ENCODE data around the gene NFKBIZ. TPM values are rescaled to one million over a fixed set of nuclear protein-coding genes. Genes with fewer than 3 reads are reported as not detected.

The NFKBIZ gene
- total RNA-seq, 1 experiment from 2014 or later: 15.1 TPM

- TF ChIP-seq CTCF (IDR thresholded peaks at IDR 0.05) (no peak), ZSCAN18 (CRISPR knock-in tag; IDR thresholded peaks at IDR 0.05) (no peak), OVOL2 (CRISPR knock-in tag; IDR thresholded peaks at IDR 0.05; ENCODE audit: borderline replicate concordance) (no peak), IRF2 (CRISPR knock-in tag; IDR thresholded peaks at IDR 0.05; ENCODE audit: borderline replicate concordance, low read depth) (no peak), ZNF138 (CRISPR knock-in tag; conservative IDR thresholded peaks at IDR 0.05) (no peak), CREM (CRISPR knock-in tag; IDR thresholded peaks at IDR 0.05) (no peak), NFYB (CRISPR knock-in tag; conservative IDR thresholded peaks at IDR 0.05; ENCODE audit: low read depth) (no peak), ATF6 (CRISPR knock-in tag; IDR thresholded peaks at IDR 0.05) (no peak), ATF1 (CRISPR knock-in tag; IDR thresholded peaks at IDR 0.05) (no peak), ELF4 (CRISPR knock-in tag; IDR thresholded peaks at IDR 0.05; ENCODE audit: low read depth) (no peak), PREB (CRISPR knock-in tag; IDR thresholded peaks at IDR 0.05; ENCODE audit: borderline replicate concordance) (no peak), E2F5 (CRISPR knock-in tag; IDR thresholded peaks at IDR 0.05) (no peak)
- TF ChIP-seq, protein P1, sequence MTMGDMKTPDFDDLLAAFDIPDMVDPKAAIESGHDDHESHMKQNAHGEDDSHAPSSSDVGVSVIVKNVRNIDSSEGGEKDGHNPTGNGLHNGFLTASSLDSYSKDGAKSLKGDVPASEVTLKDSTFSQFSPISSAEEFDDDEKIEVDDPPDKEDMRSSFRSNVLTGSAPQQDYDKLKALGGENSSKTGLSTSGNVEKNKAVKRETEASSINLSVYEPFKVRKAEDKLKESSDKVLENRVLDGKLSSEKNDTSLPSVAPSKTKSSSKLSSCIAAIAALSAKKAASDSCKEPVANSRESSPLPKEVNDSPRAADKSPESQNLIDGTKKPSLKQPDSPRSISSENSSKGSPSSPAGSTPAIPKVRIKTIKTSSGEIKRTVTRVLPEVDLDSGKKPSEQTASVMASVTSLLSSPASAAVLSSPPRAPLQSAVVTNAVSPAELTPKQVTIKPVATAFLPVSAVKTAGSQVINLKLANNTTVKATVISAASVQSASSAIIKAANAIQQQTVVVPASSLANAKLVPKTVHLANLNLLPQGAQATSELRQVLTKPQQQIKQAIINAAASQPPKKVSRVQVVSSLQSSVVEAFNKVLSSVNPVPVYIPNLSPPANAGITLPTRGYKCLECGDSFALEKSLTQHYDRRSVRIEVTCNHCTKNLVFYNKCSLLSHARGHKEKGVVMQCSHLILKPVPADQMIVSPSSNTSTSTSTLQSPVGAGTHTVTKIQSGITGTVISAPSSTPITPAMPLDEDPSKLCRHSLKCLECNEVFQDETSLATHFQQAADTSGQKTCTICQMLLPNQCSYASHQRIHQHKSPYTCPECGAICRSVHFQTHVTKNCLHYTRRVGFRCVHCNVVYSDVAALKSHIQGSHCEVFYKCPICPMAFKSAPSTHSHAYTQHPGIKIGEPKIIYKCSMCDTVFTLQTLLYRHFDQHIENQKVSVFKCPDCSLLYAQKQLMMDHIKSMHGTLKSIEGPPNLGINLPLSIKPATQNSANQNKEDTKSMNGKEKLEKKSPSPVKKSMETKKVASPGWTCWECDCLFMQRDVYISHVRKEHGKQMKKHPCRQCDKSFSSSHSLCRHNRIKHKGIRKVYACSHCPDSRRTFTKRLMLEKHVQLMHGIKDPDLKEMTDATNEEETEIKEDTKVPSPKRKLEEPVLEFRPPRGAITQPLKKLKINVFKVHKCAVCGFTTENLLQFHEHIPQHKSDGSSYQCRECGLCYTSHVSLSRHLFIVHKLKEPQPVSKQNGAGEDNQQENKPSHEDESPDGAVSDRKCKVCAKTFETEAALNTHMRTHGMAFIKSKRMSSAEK (CRISPR knock-in tag; IDR thresholded peaks at IDR 0.05; ENCODE audit: borderline replicate concordance): no peak
- TF ChIP-seq, protein P2, sequence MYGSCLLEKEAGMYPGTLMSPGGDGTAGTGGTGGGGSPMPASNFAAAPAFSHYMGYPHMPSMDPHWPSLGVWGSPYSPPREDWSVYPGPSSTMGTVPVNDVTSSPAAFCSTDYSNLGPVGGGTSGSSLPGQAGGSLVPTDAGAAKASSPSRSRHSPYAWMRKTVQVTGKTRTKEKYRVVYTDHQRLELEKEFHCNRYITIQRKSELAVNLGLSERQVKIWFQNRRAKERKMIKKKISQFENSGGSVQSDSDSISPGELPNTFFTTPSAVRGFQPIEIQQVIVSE (CRISPR knock-in tag; IDR thresholded peaks at IDR 0.05; ENCODE audit: borderline replicate concordance): no peak
- TF ChIP-seq, protein P3, sequence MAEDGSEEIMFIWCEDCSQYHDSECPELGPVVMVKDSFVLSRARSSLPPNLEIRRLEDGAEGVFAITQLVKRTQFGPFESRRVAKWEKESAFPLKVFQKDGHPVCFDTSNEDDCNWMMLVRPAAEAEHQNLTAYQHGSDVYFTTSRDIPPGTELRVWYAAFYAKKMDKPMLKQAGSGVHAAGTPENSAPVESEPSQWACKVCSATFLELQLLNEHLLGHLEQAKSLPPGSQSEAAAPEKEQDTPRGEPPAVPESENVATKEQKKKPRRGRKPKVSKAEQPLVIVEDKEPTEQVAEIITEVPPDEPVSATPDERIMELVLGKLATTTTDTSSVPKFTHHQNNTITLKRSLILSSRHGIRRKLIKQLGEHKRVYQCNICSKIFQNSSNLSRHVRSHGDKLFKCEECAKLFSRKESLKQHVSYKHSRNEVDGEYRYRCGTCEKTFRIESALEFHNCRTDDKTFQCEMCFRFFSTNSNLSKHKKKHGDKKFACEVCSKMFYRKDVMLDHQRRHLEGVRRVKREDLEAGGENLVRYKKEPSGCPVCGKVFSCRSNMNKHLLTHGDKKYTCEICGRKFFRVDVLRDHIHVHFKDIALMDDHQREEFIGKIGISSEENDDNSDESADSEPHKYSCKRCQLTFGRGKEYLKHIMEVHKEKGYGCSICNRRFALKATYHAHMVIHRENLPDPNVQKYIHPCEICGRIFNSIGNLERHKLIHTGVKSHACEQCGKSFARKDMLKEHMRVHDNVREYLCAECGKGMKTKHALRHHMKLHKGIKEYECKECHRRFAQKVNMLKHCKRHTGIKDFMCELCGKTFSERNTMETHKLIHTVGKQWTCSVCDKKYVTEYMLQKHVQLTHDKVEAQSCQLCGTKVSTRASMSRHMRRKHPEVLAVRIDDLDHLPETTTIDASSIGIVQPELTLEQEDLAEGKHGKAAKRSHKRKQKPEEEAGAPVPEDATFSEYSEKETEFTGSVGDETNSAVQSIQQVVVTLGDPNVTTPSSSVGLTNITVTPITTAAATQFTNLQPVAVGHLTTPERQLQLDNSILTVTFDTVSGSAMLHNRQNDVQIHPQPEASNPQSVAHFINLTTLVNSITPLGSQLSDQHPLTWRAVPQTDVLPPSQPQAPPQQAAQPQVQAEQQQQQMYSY (CRISPR knock-in tag; IDR thresholded peaks at IDR 0.05): no peak
Measured at GRCh38 chr3:101821503-101821902, 27.8 kb upstream of the NFKBIZ start (continued).

Data from WTC11 (cell line).